Non-pigmented ciliary epithelial cell (primary cell): ENCODE results near the gene SLBP.

Experiments used
- DNase-seq: peaks from one replicate; pipeline ENCODE4 v3.0.0-alpha.2; 2010; ENCODE audit warnings: low read depth

The SLBP gene

GRCh38 chr4:1748465-1748995 lies 36.4 kb upstream of the SLBP start:
- no peak for DNase-seq

GRCh38 chr4:1747603-1747967 lies 35.5 kb upstream of the SLBP start:
- no peak for DNase-seq

- no peak for DNase-seq
Observed at GRCh38 chr4:1746919-1747602, 34.9 kb upstream of the SLBP start.

- DNase-seq = no peak
Observed at GRCh38 chr4:1746265-1746691, 34.2 kb upstream of the SLBP start.

GRCh38 chr4:1745697-1746096 lies 33.6 kb upstream of the SLBP start:
- DNase-seq = no peak

- DNase-seq = no peak
Observed at GRCh38 chr4:1745165-1745564, 33.0 kb upstream of the SLBP start.

- DNase-seq = no peak
Observed at GRCh38 chr4:1744552-1744951, 32.4 kb upstream of the SLBP start.

GRCh38 chr4:1743975-1744374 lies 31.9 kb upstream of the SLBP start:
- DNase-seq = no peak

GRCh38 chr4:1743551-1743950 lies 31.4 kb upstream of the SLBP start:
- no peak for DNase-seq

GRCh38 chr4:1741208-1741607 lies 29.1 kb upstream of the SLBP start:
- DNase-seq = no peak

- DNase-seq = no peak
Observed at GRCh38 chr4:1740021-1740545, 28.0 kb upstream of the SLBP start.

- DNase-seq = no peak
Observed at GRCh38 chr4:1739358-1739757, 27.2 kb upstream of the SLBP start.

GRCh38 chr4:1738410-1738809 lies 26.3 kb upstream of the SLBP start:
- DNase-seq = no peak

- no peak for DNase-seq
Observed at GRCh38 chr4:1737666-1738065, 25.5 kb upstream of the SLBP start.

GRCh38 chr4:1736812-1737211 lies 24.7 kb upstream of the SLBP start:
- DNase-seq = no peak

GRCh38 chr4:1735215-1735614 lies 23.1 kb upstream of the SLBP start:
- DNase-seq = no peak

GRCh38 chr4:1732911-1733310 lies 20.8 kb upstream of the SLBP start:
- no peak for DNase-seq

- no peak for DNase-seq
Observed at GRCh38 chr4:1731180-1731579, 19.1 kb upstream of the SLBP start.

- DNase-seq = no peak
Observed at GRCh38 chr4:1730532-1731135, 18.5 kb upstream of the SLBP start.

- DNase-seq = no peak
Observed at GRCh38 chr4:1728061-1728980, 16.2 kb upstream of the SLBP start.

- DNase-seq = no peak
Observed at GRCh38 chr4:1727117-1728031, 15.3 kb upstream of the SLBP start.
